Hepatocyte (in vitro differentiated cells): Measurements from ENCODE around the gene SLC16A1. TPM values are rescaled to one million over a fixed set of nuclear protein-coding genes. Genes with fewer than 3 reads are reported as not detected.

ENCODE experiments used
- DNase-seq: peaks from one replicate; pipeline ENCODE4 v3.0.0-alpha.2; 2016; ENCODE audit warnings: low spot score
- H2AFZ ChIP-seq: fragments of 200-600 bp; sonication (generic); 2 replicates; pipeline ENCODE4 v1.6.0; 2016; ENCODE audit warnings: antibody characterized with exemption, mild to moderate bottlenecking
- H3K27ac ChIP-seq: fragments of 200-600 bp; sonication (generic); 2 replicates; pipeline ENCODE4 v1.5.1; 2016; ENCODE audit warnings: mild to moderate bottlenecking
- H3K27me3 ChIP-seq: fragments of 200-600 bp; sonication (generic); 2 replicates; pipeline ENCODE4 v1.6.1; 2016
- H3K36me3 ChIP-seq: fragments of 200-600 bp; sonication (generic); replicated peaks from 2 replicates; pipeline ENCODE4 v1.5.1; 2016; ENCODE audit warnings: low read depth; ENCODE audit not compliant: insufficient read depth
- H3K4me1 ChIP-seq: fragments of 200-600 bp; sonication (generic); 2 replicates; pipeline ENCODE4 v1.5.1; 2016; ENCODE audit warnings: mild to moderate bottlenecking, moderate library complexity; ENCODE audit not compliant: insufficient read depth
- H3K4me2 ChIP-seq: fragments of 200-600 bp; sonication (generic); 2 replicates; pipeline ENCODE4 v1.6.0; 2016
- H3K4me3 ChIP-seq: fragments of 200-600 bp; sonication (generic); 2 replicates; pipeline ENCODE4 v1.5.1; 2016; ENCODE audit warnings: mild to moderate bottlenecking
- H3K79me2 ChIP-seq: fragments of 200-600 bp; sonication (generic); 2 replicates; pipeline ENCODE4 v1.6.0; 2017; ENCODE audit warnings: mild to moderate bottlenecking
- H3K9me2 ChIP-seq: fragments of 200-600 bp; sonication (generic); replicated peaks from 2 replicates; pipeline ENCODE4 v1.6.0; 2017; ENCODE audit warnings: mild to moderate bottlenecking; ENCODE audit not compliant: insufficient read depth
- H3K9me3 ChIP-seq: fragments of 200-600 bp; sonication (generic); 2 replicates; pipeline ENCODE4 v1.5.1; 2016; ENCODE audit warnings: low read depth, mild to moderate bottlenecking
- H4K20me1 ChIP-seq: fragments of 200-600 bp; sonication (generic); 2 replicates; pipeline ENCODE4 v1.6.0; 2016; ENCODE audit warnings: mild to moderate bottlenecking; ENCODE audit not compliant: insufficient read depth, poor library complexity, severe bottlenecking
- CTCF ChIP-seq: fragments of 200-600 bp; sonication (generic); IDR thresholded peaks from 2 replicates; pipeline ENCODE4 v1.5.1; 2016; ENCODE audit warnings: antibody characterized with exemption, mild to moderate bottlenecking; ENCODE audit not compliant: poor library complexity
- EZH2 ChIP-seq: fragments of 200-600 bp; sonication (generic); IDR thresholded peaks from 2 replicates; pipeline ENCODE4 v1.6.1; 2016; ENCODE audit warnings: antibody characterized with exemption, mild to moderate bottlenecking, borderline replicate concordance
- EZH2phosphoT487 ChIP-seq: fragments of 200-600 bp; sonication (generic); IDR thresholded peaks from one replicate; pipeline ENCODE4 v1.6.1; 2018; ENCODE audit warnings: antibody characterized with exemption, mild to moderate bottlenecking, low read depth, moderate library complexity; ENCODE audit not compliant: unreplicated experiment, severe bottlenecking
- WGBS: methylation state at CpG from one replicate; pipeline ENCODE4 v1.1.6; 2016; ENCODE audit warnings: low lambda C conversion rate; ENCODE audit errors: missing lambda C conversion rate; 5-methylcytosine and 5-hydroxymethylcytosine counted together
- polyA plus RNA-seq: library from polyadenylated mRNA; unstranded; fragments of >200 nt; fragmentation: Nextera tagmentation; extraction: Ambion mirVana; gene quantifications from 2 replicates; pipeline ENCODE4 v1.2.1, GENCODE V29; 2016
- total RNA-seq: library from RNA; depleted of rRNA; stranded (reverse); fragments of >200 nt; gene quantifications from 2 replicates; pipeline ENCODE4 v1.2.3, GENCODE V29; 2014

SLC16A1 gene
- total and polyA plus RNA-seq, 2 experiments from 2014 or later: 43.7 to 55.1 TPM

GRCh38 chr1:112909847-112910246 is 46.1 kb downstream of the SLC16A1 start:
- no peak overlapping the region for H3K27ac ChIP-seq
- no peaks in the 10 kb centered on the region for H3K36me3 ChIP-seq
- no peaks in the 10 kb centered on the region for H3K9me2 ChIP-seq
- H3K4me1 ChIP-seq: peaks cover 14% of the 10 kb centered on the region
- no peak for DNase-seq
- no peaks in the 10 kb centered on the region for H3K79me2 ChIP-seq
- TF ChIP-seq CTCF (no peak), EZH2 (no peak), EZH2phosphoT487 (no peak)
- no peaks in the 10 kb centered on the region for H4K20me1 ChIP-seq
- no peak overlapping the region for H3K4me2 ChIP-seq
- H2AFZ ChIP-seq: no peak overlapping the region
- H3K4me3 ChIP-seq: no peak overlapping the region
- H3K9me3 ChIP-seq: no peaks in the 10 kb centered on the region
- H3K27me3 ChIP-seq: no peaks in the 10 kb centered on the region
- 98% methylated on average over 2 of the region's 2 CpGs for WGBS

GRCh38 chr1:112906150-112906698 is 49.8 kb downstream of the SLC16A1 start:
- H2AFZ ChIP-seq: peak overlapping the region; percentile 29
- no peaks in the 10 kb centered on the region for H3K9me3 ChIP-seq
- H3K9me2 ChIP-seq: no peaks in the 10 kb centered on the region
- no peak for TF ChIP-seq EZH2phosphoT487
- TF ChIP-seq EZH2: no peak
- no peak for TF ChIP-seq CTCF
- 87% methylated on average over 2 of the region's 2 CpGs for WGBS
- H3K4me3 ChIP-seq: no peak overlapping the region
- H3K27me3 ChIP-seq: no peaks in the 10 kb centered on the region
- H3K27ac ChIP-seq: peak overlapping the region; percentile 96
- H4K20me1 ChIP-seq: no peaks in the 10 kb centered on the region
- peaks cover 30% of the 10 kb centered on the region for H3K4me1 ChIP-seq
- peak overlapping the region; percentile 56 for H3K4me2 ChIP-seq
- no peak for DNase-seq
- H3K79me2 ChIP-seq: no peaks in the 10 kb centered on the region
- H3K36me3 ChIP-seq: no peaks in the 10 kb centered on the region

- Histone ChIP-seq H3K9me3 (no peaks in the 10 kb centered on the region), H4K20me1 (no peaks in the 10 kb centered on the region), H3K79me2 (no peaks in the 10 kb centered on the region), H3K9me2 (no peaks in the 10 kb centered on the region), H3K4me3 (no peak overlapping the region), H2AFZ (peak overlapping the region; percentile 29), H3K4me1 (peaks cover 30% of the 10 kb centered on the region), H3K27ac (peak overlapping the region; percentile 96), H3K4me2 (peak overlapping the region; percentile 56), H3K36me3 (no peaks in the 10 kb centered on the region), H3K27me3 (no peaks in the 10 kb centered on the region)
- 60% methylated on average over 8 of the region's 8 CpGs for WGBS
- DNase-seq: peak; percentile 33
- TF ChIP-seq EZH2phosphoT487 (no peak), EZH2 (no peak), CTCF (no peak)
Measured at GRCh38 chr1:112905395-112906149, 50.4 kb downstream of the SLC16A1 start.
